NOMO-1 treated with DMSO at 0.1 percent for 48 hours (cell line): ENCODE results near the gene ARHGAP4.

ENCODE experiments used
- DNase-seq: peaks from one replicate; lab custom pipeline; 2025; ENCODE audit not compliant: unreplicated experiment; lab: John Stamatoyannopoulos, UW

ARHGAP4 gene

DNA sequence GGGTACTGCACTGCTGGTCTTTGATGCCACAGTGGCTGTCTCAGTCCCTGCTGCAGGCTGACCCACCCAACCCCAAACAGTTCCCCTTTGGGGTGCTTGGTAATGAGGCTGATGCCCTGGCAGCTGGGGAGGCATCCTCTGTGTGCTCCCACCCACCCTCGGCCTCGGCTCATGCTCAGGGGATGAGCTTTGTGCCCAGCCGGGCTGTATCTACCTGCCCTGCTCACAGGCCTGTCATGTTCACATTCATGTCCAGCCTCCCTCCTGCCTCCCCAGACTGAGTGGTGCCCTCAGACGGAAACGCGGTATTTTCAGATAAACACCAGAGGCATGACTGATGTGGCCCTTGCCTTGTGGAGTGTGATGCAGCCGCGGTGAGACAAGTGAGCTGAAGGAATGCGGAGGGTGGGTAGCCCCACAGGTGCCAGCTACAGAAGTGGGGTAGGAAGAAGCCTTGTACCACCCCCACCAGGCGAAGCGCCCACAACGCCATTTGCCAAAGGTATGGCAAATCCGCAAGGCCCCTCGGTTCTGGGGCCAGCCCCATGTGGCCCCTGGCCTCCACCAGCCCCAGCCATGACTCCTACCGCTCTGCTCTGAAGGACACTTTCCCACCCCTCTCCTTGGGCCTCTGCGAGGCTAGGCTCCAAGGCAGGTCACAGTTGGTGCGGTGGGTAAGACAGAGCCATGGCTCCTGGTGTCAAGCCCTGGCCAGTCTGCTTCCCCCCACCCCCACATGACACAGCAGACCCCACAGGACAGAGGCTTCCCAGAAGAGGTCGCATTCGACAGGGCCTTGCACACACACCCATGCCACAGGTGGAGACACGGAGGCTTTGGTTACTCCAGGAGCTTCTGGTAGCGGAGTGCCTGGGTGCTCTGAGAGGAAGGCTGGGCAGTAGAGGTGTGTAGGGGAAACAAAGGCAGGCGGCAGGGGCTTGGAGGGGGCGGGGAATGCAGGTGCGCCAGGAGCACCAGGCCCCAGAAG lies 20.2 kb upstream of the ARHGAP4 start:
- DNase-seq: no peak

DNA sequence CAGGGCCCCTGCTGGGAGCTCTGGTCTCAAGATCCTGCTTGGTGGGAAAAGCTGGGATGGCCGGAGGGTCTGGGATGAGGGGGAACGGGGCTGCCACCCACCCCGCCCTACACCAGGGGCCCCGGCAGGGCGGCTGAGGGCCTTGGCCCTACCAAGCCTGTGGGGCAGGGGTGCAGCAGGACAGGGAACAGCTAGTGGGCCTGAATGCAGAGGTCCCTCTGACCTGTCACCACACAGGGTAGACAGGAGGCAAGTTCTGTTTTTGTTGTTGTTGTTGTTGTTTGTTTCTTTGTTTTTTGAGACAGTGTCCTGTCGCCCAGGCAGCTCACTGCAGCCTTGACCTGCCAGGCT lies 18.7 kb upstream of the ARHGAP4 start:
- DNase-seq: no peak

DNA sequence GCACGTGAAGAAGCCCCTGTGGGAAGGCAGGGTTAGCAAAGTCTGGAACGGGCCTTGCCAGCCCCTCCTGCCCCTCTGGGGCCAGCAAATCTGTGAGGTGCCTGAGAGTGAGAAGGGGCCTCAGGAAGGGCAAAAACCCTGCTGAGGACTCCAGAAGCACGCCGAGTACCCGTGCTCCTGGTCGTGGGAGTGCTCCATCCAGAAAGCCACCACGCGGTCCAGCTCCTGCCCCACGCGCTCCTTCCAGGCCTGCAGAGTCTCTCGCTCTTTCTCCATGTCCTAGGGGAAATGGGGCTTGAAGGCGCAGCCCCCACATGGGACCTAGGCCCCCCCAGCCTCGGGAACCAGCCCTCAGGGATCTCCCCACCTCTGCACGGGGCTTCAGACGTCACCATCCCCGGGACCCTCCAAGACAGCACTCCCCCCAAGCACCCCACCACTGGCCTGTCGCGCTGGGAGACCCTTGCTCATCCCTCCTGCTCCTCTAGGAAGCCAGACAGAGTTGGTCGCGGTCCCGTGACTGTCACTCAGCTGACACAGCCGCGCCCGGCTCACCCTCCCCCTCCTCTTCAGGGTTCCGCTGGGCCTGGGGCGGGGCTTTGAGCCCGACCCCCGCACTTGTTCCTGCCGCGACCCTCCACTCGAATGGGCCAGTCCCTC lies 18.2 kb upstream of the ARHGAP4 start, which contains the start of gene RENBP:
Gene RENBP, minus strand, starts transcription at position 504 of the 660 bp plus-strand sequence. Its CDS starts 33 bp downstream, at position 471.
- DNase-seq: no peak

DNA sequence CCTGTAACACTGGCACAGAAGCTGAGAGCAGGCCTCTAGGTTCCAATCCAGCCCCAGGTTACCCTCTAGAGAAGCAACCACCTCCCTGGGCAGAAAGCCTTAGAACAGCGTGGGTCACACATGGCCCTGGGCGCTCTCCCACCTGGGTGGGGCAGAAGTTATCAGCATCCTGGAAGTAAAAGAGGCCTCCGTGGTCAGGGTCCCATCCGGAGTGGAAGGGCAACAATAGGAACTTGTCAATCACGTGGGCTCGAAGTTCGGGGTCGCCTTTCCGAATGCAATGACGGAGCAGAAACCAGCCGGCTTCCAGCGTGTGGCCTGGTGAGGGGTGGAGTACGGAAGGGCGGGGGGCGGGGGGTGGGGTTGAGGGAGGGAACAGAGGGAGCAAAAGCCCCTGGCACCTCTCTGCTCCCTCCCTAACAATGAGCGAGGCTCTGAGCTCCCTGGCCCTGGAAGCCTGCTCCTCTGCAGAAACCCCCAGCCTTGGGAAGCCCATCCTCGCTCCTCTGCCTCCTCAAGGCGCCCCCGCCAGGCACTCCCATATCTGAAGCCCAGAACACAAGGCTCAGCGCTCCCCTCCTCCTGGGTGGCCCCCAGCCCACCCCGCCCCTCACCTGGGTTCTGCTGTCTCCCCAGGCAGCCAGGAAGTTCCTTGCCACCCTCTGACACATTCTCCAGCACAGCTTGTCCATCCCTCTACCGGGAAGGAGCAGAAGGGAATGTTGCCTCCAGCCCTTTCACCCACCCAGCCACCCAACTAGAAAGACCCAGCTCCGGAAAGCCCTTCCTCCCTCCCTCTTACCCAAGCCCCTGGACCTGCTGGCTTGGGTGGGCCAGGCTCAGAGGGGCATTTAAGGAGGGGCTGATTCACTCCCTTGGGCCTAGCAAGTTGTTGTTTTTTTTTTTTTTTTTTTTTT lies 15.5 kb upstream of the ARHGAP4 start:
- DNase-seq: no peak

DNA sequence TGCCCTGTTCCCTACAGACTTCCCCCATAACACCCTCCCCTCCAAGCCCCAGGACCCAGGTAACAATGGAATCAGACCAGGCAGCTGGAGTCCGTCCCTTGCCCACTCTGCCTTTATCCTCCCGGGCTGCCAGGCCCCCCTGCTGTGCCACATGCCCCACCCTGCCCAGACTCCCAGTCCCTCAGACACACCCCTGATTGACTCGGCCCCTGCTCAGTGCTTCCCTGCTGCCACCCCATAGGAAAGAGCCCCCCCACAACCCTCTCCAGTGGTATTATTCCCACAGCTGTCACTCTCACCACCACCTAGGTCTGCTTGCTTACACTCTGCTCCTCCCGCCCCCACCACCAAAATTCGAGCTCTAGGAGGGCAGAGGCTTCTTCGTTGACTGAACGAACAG lies 13.5 kb upstream of the ARHGAP4 start:
- no peak for DNase-seq

DNA sequence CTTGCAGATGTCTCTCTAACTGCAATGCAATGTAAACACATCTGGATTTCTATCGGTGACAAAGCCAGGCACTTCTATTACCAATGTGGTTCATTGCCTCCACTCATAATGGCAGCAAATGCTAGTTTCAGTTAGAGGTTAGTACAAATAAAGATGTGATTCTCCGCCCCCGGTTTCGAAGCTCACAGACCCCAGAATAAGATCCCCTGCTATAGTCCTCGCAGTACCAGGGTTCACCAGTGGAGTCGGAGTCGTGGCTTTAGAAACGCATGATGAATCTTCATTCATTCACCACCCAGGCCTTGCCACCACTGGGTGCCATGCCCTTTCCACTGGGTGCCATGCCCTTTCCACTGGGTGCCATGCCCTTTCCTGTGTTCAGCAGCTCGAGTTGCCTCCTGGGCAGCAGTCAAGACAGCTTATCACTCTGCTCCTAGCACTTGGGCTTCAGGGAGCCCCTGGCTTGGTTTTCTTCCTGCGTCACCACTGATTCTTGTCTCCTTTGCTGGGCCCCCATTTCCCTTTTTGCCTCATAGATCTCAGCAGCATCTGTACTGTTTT lies 12.2 kb upstream of the ARHGAP4 start:
- DNase-seq: no peak

DNA sequence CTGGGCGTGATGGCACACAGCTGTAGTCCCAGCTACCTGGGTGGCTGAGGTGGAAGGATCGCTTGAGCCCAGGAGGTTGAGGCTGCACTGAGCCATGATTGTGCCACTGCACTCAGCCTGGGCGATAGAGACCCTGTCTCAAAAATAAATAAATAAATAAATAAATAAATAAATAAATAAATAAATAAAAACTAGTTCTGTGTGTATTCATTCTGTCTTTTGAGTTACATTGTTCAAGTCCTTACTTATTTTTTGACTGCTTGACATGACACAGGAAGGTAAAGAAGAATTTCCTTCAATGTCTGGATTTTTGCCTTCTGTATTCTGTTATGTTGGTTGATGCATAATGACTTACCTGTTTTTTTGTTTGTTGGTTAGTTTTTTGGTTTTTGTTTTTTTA lies 11.0 kb upstream of the ARHGAP4 start:
- no peak for DNase-seq

DNA sequence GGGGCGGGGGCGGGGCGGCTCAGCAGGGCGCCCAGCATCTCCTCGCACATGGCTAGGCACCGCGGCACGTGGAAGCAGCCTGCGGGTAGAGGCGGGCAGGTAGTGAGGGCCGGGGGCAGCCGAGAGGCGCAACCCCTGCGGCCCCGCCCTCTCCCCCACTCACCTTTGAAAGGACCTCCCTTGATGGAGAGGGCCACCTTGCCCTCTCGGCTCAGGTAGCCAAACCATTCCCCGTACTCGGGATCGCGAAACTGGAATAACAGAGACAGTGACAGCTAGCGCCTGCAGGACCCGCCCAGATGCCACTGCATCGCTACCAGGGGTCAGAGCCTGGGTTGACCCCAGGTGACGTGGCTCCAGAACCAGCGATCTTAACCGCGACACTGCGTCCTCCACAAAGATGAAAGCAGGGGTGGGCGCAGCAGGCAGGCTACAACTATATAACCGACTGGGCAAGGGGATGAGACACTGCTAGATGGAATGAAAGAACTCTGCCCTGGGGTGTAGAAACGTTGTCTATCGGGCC lies 9.3 kb upstream of the ARHGAP4 start:
- DNase-seq: no peak

DNA sequence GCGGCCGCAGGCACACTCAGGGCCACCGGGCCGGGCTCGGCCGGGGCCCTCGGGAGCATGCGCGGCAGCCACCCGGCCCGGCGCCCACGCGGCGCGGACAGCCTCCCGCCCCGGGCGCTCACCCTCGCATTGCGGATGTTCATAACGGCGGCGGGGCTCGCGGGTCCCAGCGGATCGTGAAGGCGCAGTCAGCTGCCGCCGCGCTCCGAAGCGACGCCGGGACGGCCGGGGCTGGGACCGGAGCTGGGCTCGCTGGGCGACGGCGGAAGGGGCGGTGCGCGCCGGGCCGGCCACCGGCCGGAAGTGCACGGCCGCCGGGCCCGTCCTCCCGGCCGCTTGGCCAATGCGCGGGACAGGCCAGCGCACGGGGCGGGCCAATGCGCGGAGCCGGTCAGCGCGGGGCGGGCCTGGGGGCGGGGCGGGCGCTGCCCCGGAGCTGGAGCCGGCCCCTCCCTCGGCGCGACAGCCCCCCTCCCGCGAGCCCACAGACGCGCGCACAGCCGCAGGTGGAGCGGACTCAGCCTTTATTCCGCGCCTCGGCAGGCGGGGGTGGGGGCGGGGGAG lies 8.8 kb upstream of the ARHGAP4 start, which contains the start of gene NAA10:
Gene NAA10, minus strand, starts transcription at position 276 of the 564 bp plus-strand sequence. Its CDS starts 133 bp downstream, at position 143.
- DNase-seq: peak; percentile 49

DNA sequence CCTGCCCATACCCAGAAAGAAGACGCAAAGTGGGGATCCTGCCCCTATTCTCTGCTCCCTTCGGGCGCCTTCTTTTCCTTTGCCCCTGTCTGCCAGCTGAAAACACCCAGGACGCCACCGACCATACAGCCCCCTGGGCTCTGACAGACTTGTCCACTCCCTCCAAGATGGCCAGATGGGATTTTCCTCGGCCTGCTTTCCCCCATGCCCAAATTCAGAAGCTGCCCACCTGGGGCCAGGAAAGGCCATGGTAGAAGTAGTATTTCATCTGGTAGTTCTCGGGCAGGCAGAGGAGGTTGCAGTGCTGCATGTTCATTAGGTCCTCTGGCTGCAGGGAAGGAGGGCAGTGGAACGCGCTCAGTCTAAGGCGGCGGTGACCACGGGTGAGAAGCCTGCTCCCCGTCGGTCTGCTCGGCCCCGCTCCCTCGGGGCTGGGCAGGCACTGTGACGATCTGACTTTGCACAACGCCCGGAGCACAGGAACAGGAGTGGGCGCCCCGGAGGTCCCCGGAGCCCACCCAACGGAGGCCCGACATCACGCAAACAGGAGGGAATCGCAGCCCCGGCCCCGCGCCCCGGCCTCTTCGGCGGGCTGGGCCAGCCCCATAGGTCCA lies 8.2 kb upstream of the ARHGAP4 start:
- DNase-seq: no peak

DNA sequence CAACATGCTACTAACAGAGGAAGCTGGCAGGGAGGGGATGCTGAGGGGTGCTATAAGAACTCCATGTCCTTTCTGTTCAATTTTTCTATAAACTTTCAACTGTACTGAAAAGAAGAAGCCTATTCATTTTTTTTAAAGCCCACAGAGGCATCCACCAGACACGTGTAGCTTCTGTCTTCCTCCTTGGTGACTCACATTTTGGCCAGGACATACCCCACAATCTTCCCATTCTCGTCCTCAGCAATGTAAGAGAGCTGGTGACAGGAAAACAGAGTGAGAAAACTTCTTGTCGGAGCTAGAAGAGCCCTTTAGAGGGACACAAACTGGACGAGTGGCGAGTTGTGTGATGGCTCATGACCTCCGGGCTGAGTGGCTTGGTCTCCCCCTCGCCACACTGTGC lies 7.7 kb upstream of the ARHGAP4 start:
- no peak for DNase-seq

DNA sequence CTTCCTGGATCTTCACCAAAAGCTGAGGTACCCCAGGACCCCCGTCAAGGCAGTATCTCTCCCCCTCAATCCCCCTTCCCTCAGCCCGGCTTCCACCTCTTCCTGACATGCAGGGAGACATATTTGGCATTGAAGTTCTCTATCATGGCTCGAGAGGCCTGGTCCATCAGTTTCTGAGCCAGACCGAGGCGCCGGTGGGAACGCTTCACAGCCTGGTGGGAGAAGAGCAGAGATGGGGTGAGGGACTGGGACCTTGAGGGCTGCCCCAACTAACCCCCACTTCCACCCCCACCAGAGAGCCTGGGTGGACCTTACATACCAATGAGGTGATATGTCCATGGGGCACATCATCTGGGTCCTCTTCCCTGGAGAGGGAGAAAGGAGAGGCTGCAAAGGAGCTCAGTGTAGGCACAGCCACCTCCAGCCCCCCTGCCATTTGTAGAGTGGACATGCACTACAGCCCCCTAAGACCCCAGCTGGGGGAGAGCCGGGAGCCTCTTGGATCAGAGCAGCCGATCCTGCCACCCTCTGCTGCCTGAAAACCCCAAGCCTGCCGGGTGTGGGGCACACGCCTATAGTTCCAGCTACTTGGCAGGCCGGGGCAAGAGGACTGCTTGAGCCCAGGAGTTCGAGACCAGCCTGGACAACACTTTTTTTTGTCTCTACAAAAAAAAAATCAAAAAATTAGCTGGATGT lies 6.3 kb upstream of the ARHGAP4 start:
- DNase-seq: no peak

DNA sequence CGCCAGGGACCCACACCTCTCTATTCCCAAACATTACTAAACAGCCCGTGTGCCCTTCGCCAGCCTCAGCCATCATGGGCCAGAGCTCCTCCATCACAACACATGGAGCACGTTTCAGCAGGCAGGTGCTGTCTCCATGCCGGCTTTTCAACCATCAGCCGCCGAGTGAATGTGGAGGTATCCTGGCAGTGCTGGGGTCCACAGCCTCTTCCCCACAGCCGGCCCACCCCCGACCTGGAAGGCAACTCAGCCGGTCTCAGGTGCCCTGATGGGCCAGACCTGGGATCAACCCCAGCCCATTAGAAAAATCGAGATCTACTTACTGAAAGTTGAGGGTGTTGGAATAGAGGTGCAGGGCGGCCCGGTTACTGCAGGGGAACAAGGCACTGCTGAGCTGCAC lies 5.7 kb upstream of the ARHGAP4 start:
- DNase-seq: no peak

DNA sequence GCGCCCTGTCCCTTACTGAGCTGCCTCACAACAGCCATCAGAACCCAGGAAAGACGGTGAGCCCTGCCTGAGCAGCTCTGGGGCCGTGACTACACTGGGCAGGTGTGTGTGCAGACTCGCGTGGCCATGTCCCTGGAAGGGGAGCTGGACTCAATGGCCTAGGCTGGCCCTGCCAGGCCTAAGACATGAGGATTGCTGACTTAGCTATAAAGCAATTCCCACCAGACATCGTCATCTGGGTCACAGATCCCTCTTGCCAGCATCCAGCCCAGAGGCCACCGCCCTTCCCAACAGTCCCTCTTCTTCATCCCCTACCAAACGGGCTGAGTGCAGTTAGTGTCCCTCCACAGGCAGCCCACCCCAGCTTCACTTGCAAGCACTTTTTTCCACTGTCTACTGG lies 5.1 kb upstream of the ARHGAP4 start:
- DNase-seq: no peak

DNA sequence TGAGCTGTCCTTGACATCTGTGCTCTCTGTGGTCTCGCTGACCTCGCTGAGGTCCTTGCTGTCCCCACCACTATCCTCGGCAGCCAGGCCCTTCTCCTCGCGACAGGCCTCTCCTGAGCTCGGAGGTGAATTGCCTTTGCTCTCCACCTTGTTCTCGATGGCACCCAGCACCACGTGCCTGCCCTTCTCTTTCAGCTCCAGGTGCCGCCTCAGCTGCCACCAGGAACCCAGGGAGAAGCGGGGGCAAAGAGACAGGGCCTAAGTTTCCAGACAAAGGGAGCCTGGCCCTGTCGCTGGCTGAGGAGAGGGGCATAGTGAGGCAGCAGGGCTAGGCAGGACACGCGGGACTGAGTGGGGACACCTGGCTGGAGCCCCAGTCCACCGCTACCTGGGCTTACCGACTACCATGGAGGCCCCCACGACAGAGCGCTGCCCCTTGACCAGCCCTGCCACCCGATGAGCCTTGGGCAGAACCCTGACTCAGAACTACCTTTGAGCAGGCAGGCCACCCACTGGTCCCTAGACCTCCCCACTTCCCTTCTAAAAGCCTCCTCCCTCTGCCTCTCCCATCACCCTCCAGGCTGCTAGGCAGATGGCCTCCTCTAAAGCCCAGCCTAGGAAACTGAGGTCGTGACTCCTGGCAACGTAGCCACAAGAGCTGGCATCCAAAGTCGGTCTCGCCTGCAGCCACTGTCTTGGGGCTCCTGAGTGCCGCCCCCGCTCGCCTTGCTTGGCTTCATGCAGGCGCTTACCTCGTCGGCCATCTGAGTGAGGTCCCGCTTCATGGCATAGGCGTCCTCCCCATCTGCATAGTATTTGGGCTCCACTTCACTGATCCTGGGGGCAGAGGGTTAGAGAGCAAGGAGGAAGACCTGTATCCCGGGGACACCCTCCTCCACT lies 4.2 kb upstream of the ARHGAP4 start:
- DNase-seq: no peak

DNA sequence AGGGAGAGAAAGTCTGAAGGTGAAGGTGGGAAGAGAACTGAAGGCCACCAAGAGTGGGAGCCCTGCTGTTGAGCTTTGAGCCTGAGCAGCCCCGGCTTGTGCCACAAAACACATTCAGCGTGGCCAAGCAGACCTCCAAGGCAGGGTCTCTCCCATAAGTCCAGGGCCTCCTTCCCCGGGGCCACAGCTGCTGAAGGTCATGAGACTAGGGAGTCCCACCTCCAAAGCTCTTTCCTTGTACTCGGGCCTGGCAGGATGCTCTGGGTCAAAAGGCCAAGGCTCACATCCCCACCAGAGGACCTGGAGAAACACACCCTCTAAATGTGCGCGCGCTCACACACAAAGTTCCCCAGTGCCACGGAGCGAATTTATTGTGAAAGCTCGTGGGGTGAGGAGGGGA lies 3.5 kb upstream of the ARHGAP4 start:
- no peak for DNase-seq

DNA sequence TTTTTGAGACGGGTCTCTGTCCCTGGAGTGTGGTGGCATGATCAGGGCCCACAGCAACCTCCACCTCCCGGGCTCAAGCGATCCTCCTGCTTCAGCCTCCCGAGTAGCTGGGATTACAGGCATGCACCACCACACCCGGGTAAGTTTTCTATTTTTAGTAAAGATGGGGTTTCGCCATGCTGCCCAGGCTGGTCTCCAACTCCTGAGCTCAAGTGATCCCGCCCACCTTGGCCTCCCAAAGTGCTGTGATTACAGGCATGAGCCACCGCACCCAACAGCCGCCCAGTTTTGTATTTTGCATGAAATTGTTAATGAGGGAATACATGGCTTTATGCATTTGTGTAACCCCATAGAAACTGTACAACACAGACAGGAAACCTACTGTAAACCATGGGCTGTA lies 2.8 kb upstream of the ARHGAP4 start:
- DNase-seq: no peak
